GM21367 (cell line): ENCODE results near the gene ZNF652.
"Not testable (repeated sequence)": the region's sequence is repeated elsewhere in the genome, so short reads cannot be mapped to it uniquely, and the experiment has no call there.

Experiments
- ATAC-seq: cut with Tn5 transposase; IDR thresholded peaks from one replicate; pipeline ENCODE4 v1.9.1; 2021; ENCODE audit not compliant: unreplicated experiment

Gene ZNF652

GRCh38 chr17:49361902-49362722 lies at the start of gene ZNF652:
ZNF652 (minus strand) TSS chr17:49362250; CDS start chr17:49317725, 44,525 bp downstream.
- ATAC-seq: no peak

DNA sequence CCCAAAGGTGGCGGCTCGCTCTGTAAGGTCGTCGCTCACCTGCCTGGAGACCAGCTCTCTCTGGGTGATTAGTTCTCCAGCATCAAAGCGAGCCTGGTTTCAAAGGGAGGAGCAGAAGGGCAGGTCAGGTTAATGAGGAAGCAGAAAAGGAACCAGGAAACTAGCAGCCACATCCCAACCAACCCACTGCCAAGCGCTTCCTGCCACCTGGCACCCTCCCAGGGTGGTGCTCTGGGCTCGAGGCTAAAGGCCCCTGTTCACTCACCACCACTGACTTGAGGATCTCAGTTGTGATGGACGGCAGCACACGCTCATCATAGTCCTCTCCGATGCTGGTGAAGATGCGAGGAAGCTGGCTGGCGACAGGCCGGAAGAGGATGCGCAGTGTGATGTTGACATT lies 47.0 kb upstream of the ZNF652 start:
- ATAC-seq: no peak

- ATAC-seq: no peak
These were observed 46.0 kb upstream of the ZNF652 start for GRCh38 chr17:49407981-49408501.

- ATAC-seq: no peak
These were observed 45.0 kb upstream of the ZNF652 start for GRCh38 chr17:49407086-49407485.

DNA sequence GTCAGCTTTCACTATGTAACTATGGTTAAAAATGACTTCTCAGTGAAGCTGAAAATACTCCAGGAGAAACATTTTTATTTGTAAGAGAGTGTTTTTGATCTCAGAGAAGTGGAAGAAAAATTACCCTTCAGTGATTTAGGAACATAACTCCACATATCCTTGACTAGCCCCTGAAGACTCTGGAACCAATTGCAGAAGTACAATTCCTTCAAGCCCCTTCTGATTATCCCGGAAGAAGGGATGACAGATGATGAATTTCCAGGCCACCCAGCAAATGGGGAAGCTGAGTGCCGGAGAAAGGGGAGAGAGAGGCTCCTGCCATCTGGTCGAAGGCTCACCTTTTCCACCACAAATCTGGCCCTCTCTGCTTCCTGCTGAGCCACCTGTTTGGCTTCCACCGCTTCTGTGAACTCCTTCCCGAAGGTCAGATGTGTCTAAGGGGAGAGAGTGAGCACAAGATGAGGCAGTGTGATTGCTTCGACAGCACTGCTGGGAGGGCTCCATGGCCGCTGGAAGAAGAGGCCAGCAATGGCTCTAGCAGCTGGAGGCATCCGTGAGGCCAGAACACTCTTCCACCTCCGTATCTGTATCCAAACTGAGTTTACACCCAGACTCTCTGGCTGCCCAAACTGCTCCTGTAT lies 44.5 kb upstream of the ZNF652 start:
- ATAC-seq: no peak

GRCh38 chr17:49404906-49405305 lies 42.9 kb upstream of the ZNF652 start:
- no peak for ATAC-seq

- ATAC-seq: no peak
These were observed 42.3 kb upstream of the ZNF652 start for GRCh38 chr17:49404361-49404760.

DNA sequence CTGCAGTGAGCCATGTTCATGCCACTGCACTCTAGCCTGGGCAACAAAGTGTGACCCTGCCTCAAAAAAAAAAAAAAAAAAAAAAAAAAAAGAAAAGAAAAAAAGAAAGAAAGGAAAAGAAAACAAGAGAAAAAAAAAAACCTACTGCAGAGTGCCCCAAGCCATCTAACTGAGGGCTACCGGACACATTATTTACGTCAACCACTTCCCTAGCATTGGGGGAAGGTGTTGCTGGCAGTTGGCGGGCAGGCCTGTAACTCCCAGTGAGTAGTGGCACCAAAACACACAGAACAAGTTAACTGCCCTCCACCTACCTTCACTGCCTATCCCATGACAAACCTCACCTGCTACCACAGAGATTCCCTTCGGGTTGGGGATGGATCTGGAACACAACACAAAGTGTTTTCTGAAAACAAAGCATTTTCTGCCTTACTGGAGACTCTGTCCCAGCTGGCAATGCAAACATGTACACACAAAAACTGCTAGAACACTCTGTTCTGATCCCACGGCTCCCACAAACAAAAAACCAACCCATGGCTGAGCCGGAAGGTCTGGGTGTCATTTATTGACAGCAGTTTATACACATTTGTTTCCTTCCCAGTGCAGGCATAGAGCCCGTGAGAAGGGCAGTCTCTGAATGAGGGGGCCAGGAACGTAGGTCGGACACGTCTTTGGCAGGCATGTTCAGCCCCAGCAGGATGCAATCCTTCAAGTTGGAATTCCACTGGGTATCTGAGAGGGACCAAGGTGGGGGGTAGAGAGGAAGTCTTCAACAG lies 41.7 kb upstream of the ZNF652 start:
- ATAC-seq: no peak

- ATAC-seq: no peak
These were observed 40.7 kb upstream of the ZNF652 start for GRCh38 chr17:49402706-49403105.

GRCh38 chr17:49401971-49402611 lies 40.0 kb upstream of the ZNF652 start:
- no peak for ATAC-seq

- ATAC-seq: no peak
These were observed 37.9 kb upstream of the ZNF652 start for GRCh38 chr17:49399995-49400394.

DNA sequence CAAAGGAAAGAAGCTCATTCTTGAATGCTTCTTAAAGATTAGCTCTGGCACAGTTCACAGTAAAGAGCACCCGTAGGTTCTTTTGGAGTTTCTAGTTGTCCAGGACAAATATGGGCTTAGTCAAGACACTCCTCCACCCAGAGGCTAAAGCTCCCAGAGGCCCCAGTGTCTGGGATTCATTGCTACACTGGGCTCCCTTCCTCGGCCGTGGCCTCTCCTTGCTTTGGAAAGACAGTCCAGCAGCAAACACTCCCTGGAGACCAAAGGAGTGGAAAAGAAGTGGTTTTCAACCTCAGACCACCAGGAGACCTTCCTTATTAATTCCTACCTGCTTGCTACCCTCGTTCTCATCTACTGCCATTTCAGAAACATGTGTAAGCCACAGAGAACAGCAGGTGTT lies 35.5 kb upstream of the ZNF652 start:
- no peak for ATAC-seq

DNA sequence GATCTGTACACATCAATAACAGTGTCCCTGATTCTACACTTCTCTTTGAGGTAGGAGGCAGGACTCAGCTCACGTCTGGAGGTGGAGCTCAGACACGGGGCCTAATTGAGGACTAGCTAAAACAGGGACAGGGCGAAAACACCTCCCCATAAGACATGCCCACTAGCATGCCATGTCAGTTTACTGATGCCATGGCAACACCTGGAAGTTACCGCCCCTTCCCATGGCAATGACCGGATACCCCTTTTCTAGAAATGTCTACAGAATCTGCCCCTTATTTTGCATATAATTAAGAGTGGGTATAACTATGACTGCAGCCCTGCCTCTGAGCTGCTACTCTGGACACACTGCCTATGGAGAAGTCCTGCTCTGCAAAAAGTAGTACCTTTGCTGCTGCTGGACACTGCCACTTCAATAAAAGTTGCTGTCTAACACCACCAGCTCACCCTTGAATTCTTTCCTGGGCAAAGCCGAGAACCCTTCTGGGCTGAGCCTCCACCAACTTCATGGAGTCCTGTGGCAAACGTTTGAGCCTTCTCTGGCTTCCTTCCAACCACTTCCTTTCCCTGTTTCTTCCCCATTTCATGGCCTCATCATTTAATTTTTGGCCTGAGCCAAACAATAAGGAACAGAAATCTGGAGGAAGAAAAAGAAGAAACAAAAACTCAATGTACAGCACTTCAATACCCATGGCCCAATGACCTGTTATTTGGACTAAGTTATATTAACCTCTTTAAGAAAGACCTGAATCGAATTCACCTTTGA lies 31.6 kb upstream of the ZNF652 start:
- ATAC-seq: no peak

DNA sequence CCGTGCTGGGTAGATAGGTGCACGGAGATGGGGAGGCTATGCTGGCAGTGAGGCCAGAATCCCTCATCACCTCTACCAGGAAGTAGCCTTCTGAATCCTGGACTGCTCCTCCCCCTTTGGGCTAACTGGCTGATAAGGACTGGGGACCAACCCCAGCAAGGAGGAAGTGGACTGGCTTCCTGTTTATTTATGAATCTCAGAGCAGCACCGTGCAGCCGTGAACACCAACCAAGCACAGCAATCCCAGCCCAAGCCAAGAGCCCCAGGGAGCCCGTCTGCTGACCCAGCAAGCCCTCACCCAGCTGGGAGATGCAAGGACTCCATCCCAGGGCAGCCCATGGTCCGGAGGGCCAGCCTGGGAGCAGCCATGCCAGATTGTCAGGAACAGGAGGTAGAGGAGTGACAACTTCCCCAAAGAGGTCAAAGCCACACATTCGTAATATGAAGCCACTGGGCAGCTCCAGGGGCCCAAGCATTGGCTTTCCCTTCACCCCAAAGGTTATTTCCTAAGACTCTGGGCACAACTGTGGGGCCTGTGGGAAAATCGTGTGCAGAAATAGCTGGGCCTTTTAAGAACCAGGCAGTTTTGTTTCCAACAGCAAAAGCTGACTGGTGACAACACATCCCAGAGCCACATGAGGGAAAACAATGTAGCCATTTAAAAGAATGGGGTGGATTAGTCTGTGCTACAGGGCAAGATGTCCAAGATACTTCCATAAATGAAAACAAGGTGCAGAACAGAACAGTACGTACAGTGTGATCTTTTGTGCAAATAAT lies 28.7 kb upstream of the ZNF652 start:
- no peak for ATAC-seq

- not testable (repeated sequence) for ATAC-seq
These were observed 27.7 kb upstream of the ZNF652 start for GRCh38 chr17:49389514-49390347.

DNA sequence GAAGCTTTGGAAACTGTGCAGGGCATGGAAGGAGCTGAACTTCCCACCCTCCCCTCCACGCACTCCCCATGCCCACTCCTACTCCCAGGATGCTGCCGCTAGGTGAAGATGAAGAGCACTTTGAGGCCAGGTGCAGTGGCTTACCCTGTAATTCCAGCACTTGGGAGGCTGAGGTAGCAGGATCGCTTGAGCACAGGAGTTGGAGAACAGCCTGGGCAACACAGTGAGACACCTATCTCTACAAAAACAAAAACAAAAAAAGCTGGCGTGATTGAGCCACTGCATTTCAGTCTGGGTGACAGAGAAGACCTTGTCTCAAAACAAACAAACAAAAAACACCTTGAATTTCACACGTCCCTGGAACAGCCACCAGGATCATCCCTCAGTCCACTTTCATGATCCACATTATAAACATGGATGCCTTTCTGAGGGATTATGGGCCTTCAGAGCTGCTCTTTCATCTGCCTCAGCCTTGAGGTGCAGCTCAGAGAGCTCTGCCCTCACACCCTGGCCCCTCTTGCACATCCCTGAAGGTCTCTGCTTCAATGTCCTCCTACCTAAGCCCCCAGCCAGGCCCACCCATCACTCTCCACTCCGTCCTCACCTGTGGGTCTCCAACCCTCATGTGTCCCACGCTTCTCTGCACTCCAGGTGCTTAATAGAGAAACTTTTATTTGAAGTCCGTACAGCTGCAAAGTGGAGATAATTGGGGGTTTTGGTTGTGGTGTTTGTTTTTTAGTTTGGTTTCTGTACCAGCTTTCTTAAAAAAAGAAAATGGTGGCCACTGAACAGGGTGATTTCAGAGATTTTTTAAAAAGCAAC lies 26.9 kb upstream of the ZNF652 start:
- no peak for ATAC-seq

DNA sequence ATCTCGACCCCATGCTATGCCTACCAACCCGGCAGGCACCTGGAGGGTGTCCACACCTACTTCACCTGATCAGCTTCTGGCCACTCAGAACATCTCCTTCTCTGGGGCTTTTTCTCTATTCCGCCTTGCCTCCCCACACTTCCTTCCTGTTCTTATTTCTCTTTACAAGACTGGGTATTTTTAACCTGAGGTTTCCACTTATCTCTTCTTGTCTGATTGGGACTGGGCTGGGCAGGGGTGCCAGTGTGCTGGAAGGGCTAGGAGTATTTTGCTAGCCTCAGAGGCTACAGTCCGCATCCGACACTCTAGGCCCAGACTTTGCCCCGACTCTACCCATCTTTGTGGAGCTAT lies 26.2 kb upstream of the ZNF652 start:
- ATAC-seq: no peak
